Measurements from ENCODE around the gene ANKRD31.

DNA sequence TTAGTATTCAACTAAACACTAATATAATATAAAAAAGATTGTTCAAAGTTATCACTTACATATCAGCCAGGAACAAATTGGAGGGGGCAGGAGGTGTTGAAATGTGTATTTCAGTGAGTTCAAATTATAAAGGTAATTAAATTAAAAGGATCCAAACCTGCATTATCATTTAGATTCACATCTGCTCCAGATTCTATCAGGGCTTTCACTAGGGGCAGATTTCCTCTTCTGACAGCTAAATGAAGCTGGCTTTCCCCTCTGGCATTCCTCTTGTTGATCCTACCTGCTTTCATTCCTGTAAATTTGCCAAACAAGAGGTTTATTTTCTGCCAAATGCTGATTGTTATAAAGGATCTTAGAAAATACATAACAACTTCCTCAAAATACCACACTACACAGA is 98.0 kb downstream of the ANKRD31 start:
- TF ChIP-seq, protein P1, sequence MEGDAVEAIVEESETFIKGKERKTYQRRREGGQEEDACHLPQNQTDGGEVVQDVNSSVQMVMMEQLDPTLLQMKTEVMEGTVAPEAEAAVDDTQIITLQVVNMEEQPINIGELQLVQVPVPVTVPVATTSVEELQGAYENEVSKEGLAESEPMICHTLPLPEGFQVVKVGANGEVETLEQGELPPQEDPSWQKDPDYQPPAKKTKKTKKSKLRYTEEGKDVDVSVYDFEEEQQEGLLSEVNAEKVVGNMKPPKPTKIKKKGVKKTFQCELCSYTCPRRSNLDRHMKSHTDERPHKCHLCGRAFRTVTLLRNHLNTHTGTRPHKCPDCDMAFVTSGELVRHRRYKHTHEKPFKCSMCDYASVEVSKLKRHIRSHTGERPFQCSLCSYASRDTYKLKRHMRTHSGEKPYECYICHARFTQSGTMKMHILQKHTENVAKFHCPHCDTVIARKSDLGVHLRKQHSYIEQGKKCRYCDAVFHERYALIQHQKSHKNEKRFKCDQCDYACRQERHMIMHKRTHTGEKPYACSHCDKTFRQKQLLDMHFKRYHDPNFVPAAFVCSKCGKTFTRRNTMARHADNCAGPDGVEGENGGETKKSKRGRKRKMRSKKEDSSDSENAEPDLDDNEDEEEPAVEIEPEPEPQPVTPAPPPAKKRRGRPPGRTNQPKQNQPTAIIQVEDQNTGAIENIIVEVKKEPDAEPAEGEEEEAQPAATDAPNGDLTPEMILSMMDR (IDR thresholded peaks at IDR 0.05) = no peak
- TF ChIP-seq, protein P2, sequence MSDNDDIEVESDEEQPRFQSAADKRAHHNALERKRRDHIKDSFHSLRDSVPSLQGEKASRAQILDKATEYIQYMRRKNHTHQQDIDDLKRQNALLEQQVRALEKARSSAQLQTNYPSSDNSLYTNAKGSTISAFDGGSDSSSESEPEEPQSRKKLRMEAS (CRISPR knock-in tag; IDR thresholded peaks at IDR 0.05) = no peak
- TF ChIP-seq CBFB (CRISPR knock-in tag; IDR thresholded peaks at IDR 0.05; ENCODE audit: low read depth) (no peak), FOXP1 (CRISPR knock-in tag; IDR thresholded peaks at IDR 0.05; ENCODE audit: borderline replicate concordance) (no peak)

Measured in WTC11 (cell line).